ENCODE results near the gene CHEK2. TPM values are rescaled to one million over a fixed set of nuclear protein-coding genes. Genes with fewer than 3 reads are reported as not detected.

CHEK2 gene
- total RNA-seq, 4 donors from 2014 or later: 7.1 to 16.0 (median 9.4) TPM

- H3K4me1 ChIP-seq: no peaks in the 10 kb centered on the region
- H3K36me3 ChIP-seq: no peaks in the 10 kb centered on the region
- TF ChIP-seq POLR2A (IDR thresholded peaks at IDR 0.05): no peak
- no peak for TF ChIP-seq CTCF (IDR thresholded peaks at IDR 0.05)
- WGBS, 2 donors: 96 to 98% methylated on average over 4 of the region's 4 CpGs
- no peak overlapping the region for H3K4me3 ChIP-seq (replicated peaks in 1 of 3)
- no peak overlapping the region for H3K27ac ChIP-seq
- intact Hi-C loops (cut with DNase I): no loop called here
- H3K9me3 ChIP-seq: no peaks in the 10 kb centered on the region
- no peak for DNase-seq
- no peaks in the 10 kb centered on the region for H3K27me3 ChIP-seq
These were observed 92.8 kb downstream of the CHEK2 start for GRCh38 chr22:28648792-28649191.

- Histone ChIP-seq H3K27me3 (no peaks in the 10 kb centered on the region), H3K27ac (no peak overlapping the region), H3K36me3 (no peaks in the 10 kb centered on the region), H3K4me1 (no peaks in the 10 kb centered on the region), H3K9me3 (no peaks in the 10 kb centered on the region), H3K4me3 (replicated peaks in 1 of 3) (no peak overlapping the region)
- intact Hi-C loops (cut with DNase I): no loop called here
- no peak for DNase-seq
- WGBS, 2 donors: 93 to 94% methylated on average over 3 of the region's 3 CpGs
- no peak for TF ChIP-seq CTCF (IDR thresholded peaks at IDR 0.05)
- no peak for TF ChIP-seq POLR2A (IDR thresholded peaks at IDR 0.05)
These were observed 94.4 kb downstream of the CHEK2 start for GRCh38 chr22:28647216-28647615.

DNA sequence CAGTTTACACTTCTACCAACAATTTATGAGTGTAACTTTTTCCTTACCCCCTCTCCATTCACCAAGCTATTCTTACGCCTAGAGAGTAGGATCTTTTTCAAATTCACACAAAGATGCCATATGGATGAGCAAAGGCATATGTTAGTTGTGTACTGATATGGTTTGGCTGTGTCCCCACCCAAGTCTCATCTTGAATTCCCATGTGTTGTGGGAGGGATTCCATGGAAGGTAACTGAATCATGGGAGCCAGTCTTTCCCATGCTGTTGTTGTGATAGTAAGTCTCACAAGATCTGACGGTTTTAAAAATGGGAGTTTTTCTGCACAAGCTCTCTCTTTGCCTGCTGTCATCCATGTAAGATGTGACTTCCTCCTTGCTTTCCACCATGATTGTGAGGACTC lies 102.3 kb downstream of the CHEK2 start:
- TF ChIP-seq POLR2A (IDR thresholded peaks at IDR 0.05) (no peak), CTCF (IDR thresholded peaks at IDR 0.05) (no peak)
- 95 to 98% methylated on average over 2 of the region's 2 CpGs for WGBS, 2 donors
- H3K4me3 ChIP-seq (replicated peaks in 1 of 3): no peak overlapping the region
- H3K9me3 ChIP-seq: no peaks in the 10 kb centered on the region
- no peaks in the 10 kb centered on the region for H3K36me3 ChIP-seq
- H3K27me3 ChIP-seq: no peaks in the 10 kb centered on the region
- no peaks in the 10 kb centered on the region for H3K4me1 ChIP-seq
- DNase-seq: no peak
- no peak overlapping the region for H3K27ac ChIP-seq
- intact Hi-C loops (cut with DNase I): no loop called here

Small RNAs within 50 kb of the gene (small RNA-seq; reads per million reads assigned to genes)
- not detected for gene RN7SL162P

Other genes with a start within 250 kb of the CHEK2 start
- gene TTC28, start 62.0 kb downstream of the CHEK2 start, total RNA-seq: 10 to 100 TPM; 49.8 to 99.7 (median 79.7) TPM
- gene HSCB, start 219 bp upstream of the CHEK2 start, total RNA-seq: 10 to 100 TPM; 10.7 to 30.6 (median 25.6) TPM
- gene CCDC117, start 30.9 kb upstream of the CHEK2 start, total RNA-seq: 10 to 100 TPM; 21.2 to 40.2 (median 26.5) TPM
- 100 to 1,000 TPM; 301 to 513 (median 421) TPM for gene XBP1, start 58.7 kb upstream of the CHEK2 start, total RNA-seq
- gene ZNRF3, start 141.8 kb upstream of the CHEK2 start, total RNA-seq: 10 to 100 TPM; 10.4 to 18.0 (median 14.2) TPM